Neural cell (in vitro differentiated cells): ENCODE measurements around the gene ITGAV. TPM values are rescaled to one million over a fixed set of nuclear protein-coding genes. Genes with fewer than 3 reads are reported as not detected.

ENCODE experiments used
- H2AFZ ChIP-seq: fragments of 200-600, 300-800 bp; sonication (generic), shearing (Covaris generic); 2 replicates; pipeline ENCODE4 v1.6.0; 2014; ENCODE audit warnings: low read depth, mild to moderate bottlenecking, antibody characterized with exemption, low read length, moderate library complexity
- H3F3A ChIP-seq: fragments of 200-600 bp; shearing (Covaris generic); 2 replicates; pipeline ENCODE4 v1.6.1; 2016; ENCODE audit warnings: mild to moderate bottlenecking, moderate library complexity, mixed read lengths, antibody characterized with exemption, low read length; ENCODE audit not compliant: insufficient read depth, poor library complexity, severe bottlenecking
- H3K27ac ChIP-seq: fragments of 200-600, 300-800 bp; sonication (generic), shearing (Covaris generic); 2 replicates; pipeline ENCODE4 v1.5.1; 2014; ENCODE audit warnings: mild to moderate bottlenecking, low read length, moderate library complexity
- H3K27me3 ChIP-seq: fragments of 300-800, 200-600 bp; sonication (generic), shearing (Covaris generic); 2 replicates; pipeline ENCODE4 v1.6.0; 2014; ENCODE audit warnings: mild to moderate bottlenecking, low read depth, low read length, moderate library complexity; ENCODE audit not compliant: insufficient read depth
- H3K36me3 ChIP-seq: fragments of 300-800, 200-600 bp; sonication (generic), shearing (Covaris generic); 2 replicates; pipeline ENCODE4 v1.5.1; 2014; ENCODE audit warnings: mild to moderate bottlenecking, antibody characterized with exemption, low read length, moderate library complexity; ENCODE audit not compliant: insufficient read depth
- H3K4me2 ChIP-seq: fragments of 300-800, 200-600 bp; sonication (generic), shearing (Covaris generic); 2 replicates; pipeline ENCODE4 v1.6.0; 2014; ENCODE audit warnings: mild to moderate bottlenecking, low read length
- H3K4me3 ChIP-seq: fragments of 300-800, 200-600 bp; sonication (generic), shearing (Covaris generic); 2 replicates; pipeline ENCODE4 v1.5.1; 2014; ENCODE audit warnings: mild to moderate bottlenecking, low read length, moderate library complexity
- H3K79me2 ChIP-seq: fragments of 200-600 bp; shearing (Covaris generic); replicated peaks from 2 replicates; pipeline ENCODE4 v1.6.0; 2014; ENCODE audit warnings: mild to moderate bottlenecking, low read length, moderate library complexity; ENCODE audit not compliant: insufficient read depth
- H3K9ac ChIP-seq: fragments of 300-800, 200-600 bp; sonication (generic), shearing (Covaris generic); 2 replicates; pipeline ENCODE4 v1.6.1; 2016; ENCODE audit warnings: mild to moderate bottlenecking, low read length, mixed read lengths
- H3K9me2 ChIP-seq: fragments of 200-600 bp; shearing (Covaris generic); 2 replicates; pipeline ENCODE4 v1.6.1; 2016; ENCODE audit warnings: mild to moderate bottlenecking, low read length, mixed read lengths; ENCODE audit not compliant: insufficient read depth
- H3K9me3 ChIP-seq: fragments of 200-600, 300-800 bp; sonication (generic), shearing (Covaris generic); 2 replicates; pipeline ENCODE4 v1.6.1; 2016; ENCODE audit warnings: mild to moderate bottlenecking, mixed run types, low read length, moderate library complexity, mixed read lengths
- H4K20me1 ChIP-seq: fragments of 200-600 bp; shearing (Covaris generic); 2 replicates; pipeline ENCODE4 v1.6.1; 2016; ENCODE audit warnings: mild to moderate bottlenecking, mixed run types; ENCODE audit not compliant: insufficient read depth
- CTCF ChIP-seq: fragments of 450-650 bp; IDR thresholded peaks from 2 replicates; pipeline ENCODE4 v1.5.1; 2014; ENCODE audit warnings: antibody characterized with exemption, mild to moderate bottlenecking, moderate library complexity; ENCODE audit not compliant: poor library complexity, severe bottlenecking
- EP300 ChIP-seq: fragments of 450-650 bp; conservative IDR thresholded peaks from 2 replicates; pipeline ENCODE4 v1.6.1; 2014; ENCODE audit warnings: antibody characterized with exemption, mild to moderate bottlenecking, moderate library complexity; ENCODE audit not compliant: poor library complexity, severe bottlenecking
- EZH2 ChIP-seq: fragments of 200-600, 300-800 bp; shearing (Covaris generic), sonication (generic); IDR thresholded peaks from 2 replicates; pipeline ENCODE4 v1.6.1; 2014; ENCODE audit warnings: antibody characterized with exemption, low read length, borderline replicate concordance, mild to moderate bottlenecking; ENCODE audit not compliant: insufficient read depth, poor library complexity, severe bottlenecking
- MXI1 ChIP-seq: fragments of 450-650 bp; conservative IDR thresholded peaks from 2 replicates; pipeline ENCODE4 v1.6.1; 2014; ENCODE audit warnings: antibody characterized with exemption, mild to moderate bottlenecking; ENCODE audit not compliant: poor library complexity, severe bottlenecking
- POLR2AphosphoS5 ChIP-seq: IDR thresholded peaks from 2 replicates; pipeline ENCODE4 v1.6.1; 2012
- RAD21 ChIP-seq: fragments of 450-650 bp; conservative IDR thresholded peaks from 2 replicates; pipeline ENCODE4 v1.6.1; 2014; ENCODE audit warnings: antibody characterized with exemption, mild to moderate bottlenecking, moderate library complexity
- REST ChIP-seq: IDR thresholded peaks from 2 replicates; pipeline ENCODE4 v1.6.1; 2012; ENCODE audit warnings: borderline replicate concordance
- SMC3 ChIP-seq: fragments of 450-650 bp; conservative IDR thresholded peaks from 2 replicates; pipeline ENCODE4 v1.6.1; 2014; ENCODE audit warnings: antibody characterized with exemption, mild to moderate bottlenecking, moderate library complexity; ENCODE audit not compliant: poor library complexity
- TAF1 ChIP-seq: IDR thresholded peaks from 2 replicates; pipeline ENCODE4 v1.6.1; 2012; ENCODE audit warnings: low read depth
- polyA plus RNA-seq: library from polyadenylated mRNA; depleted of rRNA; stranded (reverse); fragments of >200 nt; gene quantifications from 2 replicates; pipeline ENCODE4 v1.2.3, GENCODE V29; 2014

The ITGAV gene
- polyA plus RNA-seq, 1 donor from 2014 or later = 6.6 TPM

- no peaks in the 10 kb centered on the region for H3F3A ChIP-seq
- H3K4me2 ChIP-seq = no peak overlapping the region
- H3K27me3 ChIP-seq = no peaks in the 10 kb centered on the region
- no peak overlapping the region for H3K4me3 ChIP-seq
- no peak overlapping the region for H3K27ac ChIP-seq
- H3K9me2 ChIP-seq = no peaks in the 10 kb centered on the region
- no peaks in the 10 kb centered on the region for H3K9me3 ChIP-seq
- TF ChIP-seq MXI1 (no peak), SMC3 (no peak), TAF1 (no peak), RAD21 (no peak), POLR2AphosphoS5 (no peak), EP300 (no peak)
- no peaks in the 10 kb centered on the region for H3K79me2 ChIP-seq
- H4K20me1 ChIP-seq = no peaks in the 10 kb centered on the region
- H3K36me3 ChIP-seq = no peaks in the 10 kb centered on the region
- no peak overlapping the region for H2AFZ ChIP-seq
- no peak overlapping the region for H3K9ac ChIP-seq
These were observed 56.1 kb downstream of the ITGAV start for GRCh38 chr2:186645999-186646398.

- TF ChIP-seq CTCF = no peak
- no peak for TF ChIP-seq EP300
- TF ChIP-seq SMC3 = no peak
- TF ChIP-seq TAF1 = no peak
- TF ChIP-seq MXI1 = no peak
- no peak for TF ChIP-seq POLR2AphosphoS5
- TF ChIP-seq EZH2 = no peak
- TF ChIP-seq RAD21 = no peak
- no peak for TF ChIP-seq REST
- no peaks in the 10 kb centered on the region for H3K79me2 ChIP-seq
- no peaks in the 10 kb centered on the region for H3K9me3 ChIP-seq
- H3K9ac ChIP-seq = no peak overlapping the region
- H3K27ac ChIP-seq = no peak overlapping the region
- H3K4me3 ChIP-seq = no peak overlapping the region
- H3K27me3 ChIP-seq = no peaks in the 10 kb centered on the region
- no peaks in the 10 kb centered on the region for H3K36me3 ChIP-seq
- H3K4me2 ChIP-seq = no peak overlapping the region
- H3F3A ChIP-seq = no peaks in the 10 kb centered on the region
- no peaks in the 10 kb centered on the region for H3K9me2 ChIP-seq
- no peak overlapping the region for H2AFZ ChIP-seq
- no peaks in the 10 kb centered on the region for H4K20me1 ChIP-seq
These were observed 58.3 kb downstream of the ITGAV start for GRCh38 chr2:186648130-186648529.

GRCh38 chr2:186653511-186653910, 63.7 kb downstream of the ITGAV start:
- no peak overlapping the region for H3K4me3 ChIP-seq
- H3K79me2 ChIP-seq = no peaks in the 10 kb centered on the region
- H3K27ac ChIP-seq = no peak overlapping the region
- no peak overlapping the region for H3K9ac ChIP-seq
- no peaks in the 10 kb centered on the region for H3F3A ChIP-seq
- no peaks in the 10 kb centered on the region for H3K27me3 ChIP-seq
- no peaks in the 10 kb centered on the region for H3K9me3 ChIP-seq
- no peaks in the 10 kb centered on the region for H3K9me2 ChIP-seq
- no peaks in the 10 kb centered on the region for H4K20me1 ChIP-seq
- no peak overlapping the region for H3K4me2 ChIP-seq
- H2AFZ ChIP-seq = no peak overlapping the region
- TF ChIP-seq REST (no peak), CTCF (no peak), EZH2 (no peak), POLR2AphosphoS5 (no peak), MXI1 (no peak), TAF1 (no peak)
- H3K36me3 ChIP-seq = no peaks in the 10 kb centered on the region
